Cardiac atrium fibroblast (primary cell): ENCODE measurements around the gene SMTN. TPM values are rescaled to one million over a fixed set of nuclear protein-coding genes. Genes with fewer than 3 reads are reported as not detected.

Source experiments
- total RNA-seq: library from RNA; depleted of rRNA; stranded (reverse); fragments of >200 nt; gene quantifications from 2 replicates; pipeline ENCODE4 v1.2.3, GENCODE V29; 2015

The SMTN gene
- total RNA-seq, result 50.5 and 76.5 TPM in 2 replicates

GRCh38 chr22:31080848-31081649 is at the start of gene SMTN:
Gene SMTN, plus strand, starts transcription at chr22:31081318. Its CDS starts 1,941 bp downstream, at chr22:31083259.

GRCh38 chr22:31107178-31107893 is 26.2 kb downstream of the SMTN start, which contains the start of gene SELENOM:
Gene SELENOM, minus strand, starts transcription at chr22:31107568. Its CDS starts 63 bp downstream, at chr22:31107505.

GRCh38 chr22:31122532-31123291 is 41.6 kb downstream of the SMTN start, which contains the start of gene INPP5J:
Gene INPP5J, plus strand, starts transcription at chr22:31122966. Its CDS starts 49 bp downstream, at chr22:31123015.

GRCh38 chr22:31139866-31140716 is 59.0 kb downstream of the SMTN start, which contains the start of gene PLA2G3:
Gene PLA2G3, minus strand, starts transcription at chr22:31140508. Its CDS starts 154 bp downstream, at chr22:31140354.

Other genes starting within 250 kb of the SMTN start
- gene MORC2, start 112.5 kb upstream of the SMTN start, total RNA-seq, result 11.4 and 13.4 TPM in 2 replicates
- gene TUG1, start 112.1 kb upstream of the SMTN start, total RNA-seq, result 35.4 and 47.0 TPM in 2 replicates
- 320 and 390 TPM in 2 replicates for gene SELENOM, start 26.2 kb downstream of the SMTN start, total RNA-seq
- 0.16 TPM in 1 of 2 replicates, not detected in the other for gene INPP5J, start 41.6 kb downstream of the SMTN start, total RNA-seq
- gene PLA2G3, start 59.2 kb downstream of the SMTN start, total RNA-seq, result not detected in 2 replicates
- 23.6 and 38.4 TPM in 2 replicates for gene RNF185, start 78.9 kb downstream of the SMTN start, total RNA-seq
- gene LIMK2, start 131.0 kb downstream of the SMTN start, total RNA-seq, result 5.5 and 17.5 TPM in 2 replicates
- gene PIK3IP1, start 211.2 kb downstream of the SMTN start, total RNA-seq, result 12.1 and 14.7 TPM in 2 replicates